Endothelial cell of umbilical vein (primary cell): ENCODE data around the gene OTULINL. TPM values are rescaled to one million over a fixed set of nuclear protein-coding genes. Genes with fewer than 3 reads are reported as not detected.

Source experiments
- BruUV-seq: library from RNA; stranded (reverse); fragments of 400-500 nt; replicated peaks from 2 replicates; lab custom pipeline; 2021; lab: Mats Ljungman, UMichigan
- CTCF ChIA-PET: fragments of 300-600, 350-600 bp; sonication (Branson Sonifier 250); formaldehyde crosslinking; loops from one replicate; lab custom pipeline; 2021; ENCODE audit warnings: antibody characterized with exemption, inconsistent platforms; lab: Charles Lee
- POLR2A ChIA-PET: fragments of 300-600, 350-600 bp; sonication (Branson Sonifier 250); formaldehyde crosslinking; loops from one replicate; lab custom pipeline; 2021; ENCODE audit warnings: antibody characterized with exemption, inconsistent platforms; lab: Charles Lee
- DNase-seq: peaks from one replicate; pipeline ENCODE4 v3.0.0-alpha.2; 2011; ENCODE audit warnings: low read depth, low spot score
- FAIRE-seq: peaks from 2 replicates; lab custom pipeline; 2011; peaks lifted over from hg19 to GRCh38; lab: Jason Lieb, UNC
- H2AFZ ChIP-seq: 2 replicates; pipeline ENCODE4 v1.6.0; 2012; ENCODE audit warnings: low read depth, low read length, control low read depth, inconsistent platforms
- H3K27ac ChIP-seq: 2 replicates; pipeline ENCODE4 v1.5.1; 2011; ENCODE audit warnings: low read depth, mild to moderate bottlenecking, control low read depth, low read length, moderate library complexity; ENCODE audit not compliant: insufficient read depth
- H3K27me3 ChIP-seq, 2 experiments: 2 replicates each; pipeline versions ENCODE4 v1.6.0 to v1.6.1; 2011; ENCODE audit warnings: low read length in 2 of 2, mixed read lengths in 1 of 2; ENCODE audit not compliant: control insufficient read depth in 2 of 2, insufficient read depth in 2 of 2
- H3K36me3 ChIP-seq, 2 experiments: 2 replicates in 1 of 2; 3 replicates in 1 of 2; pipeline ENCODE4 v1.5.1; 2011; ENCODE audit warnings: low read length in 2 of 2, mild to moderate bottlenecking in 1 of 2, moderate library complexity in 1 of 2; ENCODE audit not compliant: control insufficient read depth in 2 of 2, insufficient read depth in 2 of 2; ENCODE audit errors: extremely low read depth in 1 of 2
- H3K4me1 ChIP-seq: 3 replicates; pipeline ENCODE4 v1.5.1; 2011; ENCODE audit warnings: mild to moderate bottlenecking, low read length; ENCODE audit not compliant: control insufficient read depth, insufficient read depth; ENCODE audit errors: extremely low read depth
- H3K4me2 ChIP-seq: 2 replicates; pipeline ENCODE4 v1.6.1; 2011; ENCODE audit warnings: low read length, control low read depth, mixed read lengths; ENCODE audit not compliant: insufficient read depth
- H3K4me3 ChIP-seq, 3 experiments: fragments of 200-600 bp in 1 of 3; sonication (generic), shearing (Covaris generic) in 1 of 3; replicated peaks in 1 of 3; 2 replicates each; pipeline ENCODE4 v1.5.1; 2011 to 2016; ENCODE audit warnings: control low read depth in 3 of 3, low read length in 3 of 3, mild to moderate bottlenecking in 2 of 3, inconsistent platforms in 1 of 3, low read depth in 1 of 3, moderate library complexity in 1 of 3; ENCODE audit not compliant: insufficient read depth in 1 of 3
- H3K79me2 ChIP-seq: 2 replicates; pipeline ENCODE4 v1.6.0; 2012; ENCODE audit warnings: low read length, inconsistent platforms; ENCODE audit not compliant: control insufficient read depth, insufficient read depth
- H3K9ac ChIP-seq: replicated peaks from 2 replicates; pipeline ENCODE3; 2011; ENCODE audit warnings: low read length, control low read depth; ENCODE audit not compliant: insufficient read depth; ENCODE audit errors: extremely low read depth
- H3K9me1 ChIP-seq: replicated peaks from 3 replicates; pipeline ENCODE4 v1.6.0; 2011; ENCODE audit warnings: mild to moderate bottlenecking, low read length; ENCODE audit not compliant: control insufficient read depth, insufficient read depth; ENCODE audit errors: extremely low read depth
- H3K9me3 ChIP-seq: replicated peaks from 2 replicates; pipeline ENCODE4 v1.5.1; 2012; ENCODE audit warnings: low read length, inconsistent platforms; ENCODE audit not compliant: control insufficient read depth, insufficient read depth
- H4K20me1 ChIP-seq: replicated peaks from 2 replicates; pipeline ENCODE3; 2011; ENCODE audit warnings: mild to moderate bottlenecking, low read length; ENCODE audit not compliant: control insufficient read depth, insufficient read depth; ENCODE audit errors: extremely low read depth
- EZH2 ChIP-seq: IDR thresholded peaks from 2 replicates; pipeline ENCODE4 v1.6.1; 2012; ENCODE audit warnings: borderline replicate concordance, low read depth, mild to moderate bottlenecking, moderate library complexity, low read length, inconsistent platforms; ENCODE audit not compliant: severe bottlenecking
- FOS ChIP-seq: IDR thresholded peaks from 2 replicates; pipeline ENCODE4 v1.6.1; 2011; ENCODE audit warnings: mild to moderate bottlenecking, low read length, moderate library complexity, borderline replicate concordance; ENCODE audit not compliant: insufficient read depth
- GATA2 ChIP-seq: IDR thresholded peaks from 2 replicates; pipeline ENCODE4 v1.7.0; 2011; ENCODE audit warnings: low read depth, mild to moderate bottlenecking, moderate library complexity, mixed read lengths, low read length; ENCODE audit not compliant: insufficient read length, insufficient read depth
- JUN ChIP-seq: IDR thresholded peaks from 2 replicates; pipeline ENCODE4 v1.6.1; 2011; ENCODE audit warnings: borderline replicate concordance, low read depth; ENCODE audit not compliant: insufficient read length, insufficient read depth
- MYC ChIP-seq: IDR thresholded peaks from one replicate; pipeline ENCODE4 v1.6.1; 2011; ENCODE audit warnings: mild to moderate bottlenecking, low read depth, low read length
- POLR2A ChIP-seq: IDR thresholded peaks from 2 replicates; pipeline ENCODE4 v1.6.1; 2012; ENCODE audit warnings: low read depth, mild to moderate bottlenecking, control low read depth, low read length
- POLR2AphosphoS5 ChIP-seq: IDR thresholded peaks from 2 replicates; pipeline ENCODE4 v1.6.1; 2012; ENCODE audit warnings: low read depth, mild to moderate bottlenecking, control low read depth, low read length, moderate library complexity; ENCODE audit not compliant: insufficient read depth
- dilution Hi-C: fragments of 300-500 bp; cut with MboI; formaldehyde crosslinking; loops from one replicate; pipeline ENCODE4 v1.15.0; 2019; ENCODE audit warnings: low sequenced_read_pairs; ENCODE audit not compliant: extremely low pct_ligation_motif_present
- intact Hi-C: fragments of 100-400 bp; cut with micrococcal nuclease; formaldehyde crosslinking; loops from one replicate; pipeline ENCODE4 v1.10.0; 2022
- polyA plus RNA-seq, 4 experiments: library from polyadenylated mRNA; depleted of rRNA in 3 of 4; stranded (reverse) in 3 of 4; unstranded in 1 of 4; fragments of >200 nt; gene quantifications; 2 replicates each; pipeline versions ENCODE4 v1.2.1 to v1.2.3, GENCODE V29; 2011 to 2012; ENCODE audit warnings: missing spikeins in 1 of 4
- total RNA-seq: library from RNA; stranded (reverse); gene quantifications from 2 replicates; pipeline ENCODE4 v1.2.3, GENCODE V29; 2021
- TF ChIP-seq, protein P1 (sequence below): IDR thresholded peaks from 2 replicates; pipeline ENCODE4 v1.6.1; 2011; ENCODE audit not compliant: insufficient read depth, insufficient read length
- TF ChIP-seq, protein P2 (sequence below), 2 donors: IDR thresholded peaks; 1 replicate in 1 of 2; 2 replicates in 1 of 2; pipeline ENCODE4 v1.5.1; 2011; ENCODE audit warnings: low read length in 2 of 2, mild to moderate bottlenecking in 2 of 2, moderate library complexity in 2 of 2, control low read depth in 1 of 2, inconsistent platforms in 1 of 2, low read depth in 1 of 2; ENCODE audit not compliant: insufficient read depth in 1 of 2; ENCODE audit errors: extremely low read depth in 1 of 2

The OTULINL gene
- total and polyA plus RNA-seq, 2 donors (not counting 3 experiments of a cell fraction or from before 2014, with no cell fraction given) = 0.08 to 0.42 TPM

DNA sequence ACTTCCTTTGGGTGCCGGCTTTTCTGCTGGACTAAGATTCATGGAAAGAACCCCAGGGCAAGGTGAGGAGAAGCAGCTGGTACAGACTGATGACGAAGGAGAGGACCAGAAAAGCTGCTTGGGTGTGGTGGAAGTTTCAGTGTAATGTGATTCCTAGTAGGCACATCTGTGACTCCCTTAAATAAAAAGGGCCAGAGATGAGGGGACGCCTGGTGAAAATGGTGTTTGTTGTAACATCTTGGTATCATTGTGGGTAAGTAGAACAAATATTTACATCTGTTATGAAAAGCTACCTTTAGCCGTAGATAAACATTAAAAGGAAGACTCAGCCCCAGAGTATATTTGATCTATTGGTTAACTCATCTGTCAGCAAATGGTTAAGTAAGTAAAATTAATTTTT lies 33.8 kb downstream of the OTULINL start:
- H3K27me3 ChIP-seq = peaks cover 7 to 12% of the 10 kb centered on the region in 2 experiments
- no peak overlapping the region for H3K4me3 ChIP-seq
- no peak for FAIRE-seq
- no peaks in the 10 kb centered on the region for H3K4me1 ChIP-seq
- H3K27ac ChIP-seq = no peak overlapping the region
- H2AFZ ChIP-seq = no peak overlapping the region
- H3K9ac ChIP-seq = no peak overlapping the region
- dilution Hi-C loops (no loop called here), intact Hi-C loops (no loop called here)
- no peaks in the 10 kb centered on the region for H3K9me3 ChIP-seq
- BruUV-seq = no TSS peak
- POLR2A ChIA-PET = no interaction called here
- H3K36me3 ChIP-seq = no peaks in the 10 kb centered on the region
- TF ChIP-seq, protein P1, sequence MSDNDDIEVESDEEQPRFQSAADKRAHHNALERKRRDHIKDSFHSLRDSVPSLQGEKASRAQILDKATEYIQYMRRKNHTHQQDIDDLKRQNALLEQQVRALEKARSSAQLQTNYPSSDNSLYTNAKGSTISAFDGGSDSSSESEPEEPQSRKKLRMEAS = no peak
- TF ChIP-seq FOS (no peak), JUN (no peak), POLR2AphosphoS5 (no peak), EZH2 (no peak), POLR2A (no peak), MYC (no peak), GATA2 (no peak)
- TF ChIP-seq, protein P2, sequence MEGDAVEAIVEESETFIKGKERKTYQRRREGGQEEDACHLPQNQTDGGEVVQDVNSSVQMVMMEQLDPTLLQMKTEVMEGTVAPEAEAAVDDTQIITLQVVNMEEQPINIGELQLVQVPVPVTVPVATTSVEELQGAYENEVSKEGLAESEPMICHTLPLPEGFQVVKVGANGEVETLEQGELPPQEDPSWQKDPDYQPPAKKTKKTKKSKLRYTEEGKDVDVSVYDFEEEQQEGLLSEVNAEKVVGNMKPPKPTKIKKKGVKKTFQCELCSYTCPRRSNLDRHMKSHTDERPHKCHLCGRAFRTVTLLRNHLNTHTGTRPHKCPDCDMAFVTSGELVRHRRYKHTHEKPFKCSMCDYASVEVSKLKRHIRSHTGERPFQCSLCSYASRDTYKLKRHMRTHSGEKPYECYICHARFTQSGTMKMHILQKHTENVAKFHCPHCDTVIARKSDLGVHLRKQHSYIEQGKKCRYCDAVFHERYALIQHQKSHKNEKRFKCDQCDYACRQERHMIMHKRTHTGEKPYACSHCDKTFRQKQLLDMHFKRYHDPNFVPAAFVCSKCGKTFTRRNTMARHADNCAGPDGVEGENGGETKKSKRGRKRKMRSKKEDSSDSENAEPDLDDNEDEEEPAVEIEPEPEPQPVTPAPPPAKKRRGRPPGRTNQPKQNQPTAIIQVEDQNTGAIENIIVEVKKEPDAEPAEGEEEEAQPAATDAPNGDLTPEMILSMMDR (IDR thresholded peaks at IDR 0.05; ENCODE audit: extremely low read depth in 1 of 2, insufficient read depth in 1 of 2, low read depth in 1 of 2, low read length in 2 of 2) = no peak
- DNase-seq = no peak
- H4K20me1 ChIP-seq = no peaks in the 10 kb centered on the region
- CTCF ChIA-PET = interaction anchor here (2.0 kb wide), 1 partner anchor 33 kb away, joined by 5 read pairs; no protein-coding TSS in a partner anchor
- H3K4me2 ChIP-seq = no peak overlapping the region
- H3K9me1 ChIP-seq = no peaks in the 10 kb centered on the region
- no peaks in the 10 kb centered on the region for H3K79me2 ChIP-seq
